Measurements from ENCODE around the gene PSD4. TPM values are rescaled to one million over a fixed set of nuclear protein-coding genes. Genes with fewer than 3 reads are reported as not detected.

PSD4 gene
- total RNA-seq, 1 experiment from 2014 or later = 1.5 TPM

DNA sequence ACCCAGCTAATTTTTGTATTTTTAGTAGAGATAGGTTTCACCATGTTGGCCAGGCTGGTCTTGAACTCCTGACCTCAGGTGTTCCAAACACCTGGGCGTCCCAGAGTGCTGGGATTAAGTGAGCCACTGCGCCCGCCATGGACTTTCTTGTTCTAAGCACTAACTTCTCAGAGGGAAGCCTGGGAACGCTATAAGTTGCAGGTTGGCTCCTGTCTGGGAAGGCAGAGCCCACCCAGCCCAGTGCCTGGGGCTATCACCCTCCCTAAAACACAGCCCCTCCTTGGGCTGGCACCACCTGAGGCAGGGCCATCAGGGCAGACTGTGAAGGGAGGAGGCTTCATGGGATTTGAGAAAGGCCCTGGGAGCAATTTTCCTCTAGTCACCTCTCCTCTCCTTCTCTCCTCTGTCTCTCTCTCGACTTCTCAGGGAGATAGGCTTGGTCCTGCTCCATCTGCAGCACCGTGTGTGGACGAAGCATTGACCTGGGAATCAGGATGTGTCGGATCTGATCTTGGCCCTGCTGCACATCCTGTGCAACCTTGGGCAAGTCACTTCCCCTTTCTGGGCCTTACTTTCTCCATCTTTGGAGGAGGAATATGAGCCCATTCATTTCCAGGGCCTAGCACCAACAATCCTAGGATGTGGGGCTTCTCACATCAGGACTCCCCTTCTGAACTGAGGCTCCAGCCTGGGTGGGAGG, 10.9 kb downstream of the PSD4 start:
- no peak for DNase-seq (ENCODE audit: low spot score)

- no peak for DNase-seq (ENCODE audit: low spot score)
These were observed 12.1 kb downstream of the PSD4 start for GRCh38 chr2:113185664-113186432.

DNA sequence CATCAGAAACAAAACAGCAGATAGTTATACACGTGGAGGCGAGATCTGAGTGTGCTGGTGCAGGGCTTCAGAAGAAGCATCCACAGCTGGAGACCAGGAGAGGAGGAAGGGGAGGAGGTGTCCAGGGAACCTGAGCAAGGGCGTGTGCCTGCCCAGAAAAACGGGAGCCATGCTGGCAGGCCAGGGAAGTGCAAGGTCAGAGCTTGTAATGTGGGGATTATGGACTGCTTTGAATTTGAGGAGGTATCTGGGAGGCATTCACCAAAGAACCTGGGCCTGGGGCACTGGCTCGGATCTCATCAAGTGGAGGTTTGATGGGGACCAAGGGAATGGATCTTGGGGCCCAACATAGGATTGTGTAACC, 12.6 kb downstream of the PSD4 start:
- no peak for DNase-seq (ENCODE audit: low spot score)

GRCh38 chr2:113187771-113188170, 14.0 kb downstream of the PSD4 start:
- DNase-seq (ENCODE audit: low spot score) = no peak

- DNase-seq (ENCODE audit: low spot score) = no peak
These were observed 17.1 kb downstream of the PSD4 start for GRCh38 chr2:113190871-113191270.

GRCh38 chr2:113192459-113193100, 18.8 kb downstream of the PSD4 start:
- no peak for DNase-seq (ENCODE audit: low spot score)

- DNase-seq (ENCODE audit: low spot score) = no peak
These were observed 22.2 kb downstream of the PSD4 start for GRCh38 chr2:113195923-113196501.

DNA sequence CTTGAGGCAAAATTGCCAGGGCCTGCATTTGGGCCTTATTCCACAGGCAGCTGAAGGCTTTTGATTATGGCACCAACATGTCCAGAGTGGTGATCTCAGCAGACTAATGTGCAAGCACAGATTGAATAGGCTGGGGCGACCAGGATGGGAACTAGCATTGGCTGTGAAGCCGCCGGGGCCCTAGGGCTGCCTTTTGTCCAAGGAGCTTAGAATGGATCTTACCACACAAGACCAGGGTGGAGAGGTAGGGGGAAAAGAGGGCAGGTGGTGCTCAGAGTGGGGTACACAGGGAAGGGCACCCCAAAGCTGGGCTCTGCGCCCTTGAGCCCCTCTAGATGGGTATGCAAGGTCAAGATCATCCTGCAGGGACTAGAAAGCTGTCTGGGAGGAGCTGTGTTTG, 23.1 kb downstream of the PSD4 start:
- no peak for DNase-seq (ENCODE audit: low spot score)

DNA sequence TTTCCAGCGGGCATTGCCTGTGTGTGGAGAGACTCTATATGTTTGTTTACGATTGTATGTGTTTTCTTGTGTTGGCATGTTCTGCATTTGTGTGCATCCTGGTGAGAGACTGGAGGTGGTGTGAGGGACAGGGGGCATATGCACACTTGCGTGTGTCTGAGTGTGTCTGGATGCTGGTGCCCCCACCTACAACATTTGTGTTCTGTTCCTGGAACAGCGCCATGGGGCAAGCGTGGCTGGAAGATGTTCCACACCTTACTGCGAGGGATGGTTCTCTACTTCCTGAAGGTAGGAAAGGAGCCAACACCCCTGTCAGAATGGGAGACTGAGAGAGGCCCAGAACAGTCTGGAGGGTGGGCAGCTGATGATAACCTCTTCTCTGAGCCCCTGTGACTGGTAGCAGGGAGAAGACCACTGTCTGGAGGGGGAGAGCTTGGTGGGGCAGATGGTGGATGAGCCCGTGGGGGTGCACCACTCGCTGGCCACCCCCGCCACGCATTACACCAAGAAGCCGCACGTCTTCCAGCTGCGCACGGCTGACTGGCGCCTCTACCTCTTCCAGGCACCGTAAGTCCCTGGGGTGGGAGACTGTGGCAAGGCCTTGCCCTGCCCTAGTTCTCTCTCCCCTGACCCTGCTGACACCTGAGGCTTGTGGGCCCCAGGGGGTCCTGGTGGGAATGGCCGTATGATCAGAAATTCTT, 23.7 kb downstream of the PSD4 start:
- DNase-seq (ENCODE audit: low spot score) = no peak

DNA sequence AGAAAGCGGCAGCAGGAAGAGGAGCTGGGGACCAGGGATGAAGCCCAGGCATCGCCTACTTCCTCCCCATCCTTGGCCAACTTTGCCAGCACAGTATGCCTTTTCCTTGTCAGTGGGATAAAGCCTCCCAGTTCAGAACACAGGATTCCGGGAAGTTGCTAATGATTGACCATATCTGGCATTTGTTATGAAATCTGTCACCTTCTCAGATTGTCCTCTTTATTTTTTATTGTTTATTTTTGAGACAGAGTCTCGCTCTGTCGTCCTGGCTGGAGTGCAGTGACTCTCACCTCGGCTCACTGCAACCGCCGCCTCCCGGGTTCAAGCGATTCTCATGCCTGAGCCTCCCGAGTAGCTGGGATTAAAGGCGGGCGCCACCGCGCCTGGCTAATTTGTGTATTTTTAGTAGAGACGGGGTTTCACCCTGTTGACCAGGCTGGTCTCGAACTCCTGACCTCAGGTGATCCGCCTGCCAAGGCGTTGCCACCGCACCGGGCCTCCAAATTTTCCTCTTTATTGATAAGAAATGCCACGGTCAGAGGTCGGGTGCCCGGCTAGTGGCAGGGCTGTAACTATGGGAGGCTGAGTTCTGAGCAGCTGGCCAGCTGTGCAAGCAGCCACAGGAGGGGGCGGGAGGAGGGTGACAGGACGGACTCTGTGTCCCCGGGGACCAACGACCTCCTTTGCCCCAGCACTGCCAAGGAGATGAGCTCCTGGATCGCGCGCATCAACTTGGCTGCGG, 24.4 kb downstream of the PSD4 start:
- no peak for DNase-seq (ENCODE audit: low spot score)

DNA sequence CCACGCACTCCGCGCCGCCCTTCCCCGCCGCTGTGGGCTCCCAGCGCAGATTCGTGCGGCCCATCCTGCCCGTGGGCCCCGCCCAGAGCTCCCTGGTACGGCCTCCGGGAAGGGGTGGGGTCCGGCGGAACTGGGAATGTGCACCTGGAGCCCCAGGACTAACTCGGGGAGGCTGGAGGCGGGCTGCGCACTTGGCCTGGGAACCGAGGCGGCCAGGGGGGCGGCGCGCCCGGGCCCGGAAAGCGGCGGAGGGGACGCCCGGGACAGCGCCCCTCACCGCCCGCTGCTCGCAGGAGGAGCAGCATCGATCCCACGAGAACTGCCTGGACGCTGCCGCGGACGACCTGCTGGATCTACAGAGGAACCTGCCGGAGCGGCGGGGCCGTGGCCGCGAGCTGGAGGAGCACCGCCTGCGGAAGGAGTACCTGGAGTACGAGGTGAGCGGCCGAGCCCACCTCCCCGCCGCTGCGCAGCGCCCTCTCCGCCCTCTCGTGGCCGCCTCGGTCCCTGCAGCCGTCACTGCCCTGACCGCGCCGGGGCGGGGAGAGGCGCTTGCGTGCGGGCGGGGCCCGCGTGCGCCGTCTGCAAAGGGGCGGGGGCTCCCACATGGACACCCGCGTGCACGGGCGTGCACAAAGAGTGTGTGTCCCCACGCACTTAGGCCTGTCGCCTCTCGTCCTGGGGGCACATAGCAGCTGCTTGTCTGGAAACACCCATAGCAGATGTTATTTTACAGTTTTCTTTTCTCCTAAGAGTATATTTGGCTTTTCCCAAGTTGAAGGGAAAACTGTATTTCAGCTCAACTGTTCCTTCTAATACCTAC, 25.2 kb downstream of the PSD4 start:
- peak; percentile 57 for DNase-seq (ENCODE audit: low spot score)

DNA sequence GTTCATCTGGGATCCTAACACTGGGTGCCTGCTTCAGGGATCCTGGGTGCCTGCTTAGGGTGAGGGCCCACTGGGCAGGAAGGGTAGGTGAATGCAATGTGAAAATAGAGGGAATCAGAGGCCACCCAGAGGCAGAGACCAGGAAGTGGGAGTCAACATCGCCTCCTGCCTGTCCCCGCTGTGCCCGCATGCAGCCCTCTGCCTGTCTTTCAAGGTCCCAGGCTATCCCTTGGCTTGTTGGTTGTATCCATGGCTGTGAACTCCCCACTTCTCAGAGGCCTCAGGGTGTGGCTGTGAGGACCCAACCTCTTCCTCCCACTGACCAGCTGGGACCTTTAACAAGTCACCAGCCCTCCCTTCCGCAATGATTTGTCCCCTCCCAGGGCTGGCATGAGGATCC, 26.5 kb downstream of the PSD4 start:
- DNase-seq (ENCODE audit: low spot score) = peak; percentile 27

DNA sequence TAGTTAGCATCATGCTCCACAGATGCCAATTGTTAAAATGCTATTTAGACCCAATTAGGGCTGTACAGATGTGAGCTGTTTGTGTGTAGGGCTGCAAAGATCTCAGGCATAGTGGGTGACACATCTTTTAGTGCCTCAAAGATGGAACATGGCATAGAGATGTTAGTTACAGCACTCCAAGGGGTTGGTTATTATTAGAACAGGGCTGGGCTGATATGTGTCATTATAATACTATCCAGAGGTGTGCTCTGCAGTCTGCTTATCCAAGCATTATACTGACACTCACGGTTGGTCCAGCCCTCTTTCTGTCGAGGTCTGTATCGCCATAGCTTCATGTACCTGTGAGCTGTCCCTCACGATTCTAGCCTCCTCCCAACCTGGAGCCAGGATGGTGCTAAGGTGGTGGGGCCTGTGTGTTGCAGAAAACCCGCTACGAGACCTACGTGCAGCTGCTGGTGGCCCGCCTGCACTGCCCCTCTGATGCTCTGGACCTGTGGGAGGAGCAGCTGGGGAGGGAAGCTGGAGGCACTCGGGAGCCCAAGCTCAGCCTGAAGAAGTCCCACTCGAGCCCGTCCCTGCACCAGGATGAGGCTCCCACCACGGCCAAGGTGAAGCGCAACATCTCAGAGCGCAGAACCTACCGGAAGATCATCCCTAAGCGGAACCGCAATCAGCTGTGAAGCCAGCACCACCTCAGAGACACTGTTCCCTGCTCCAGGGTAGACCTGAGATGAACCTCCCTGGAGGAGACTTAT, 27.1 kb downstream of the PSD4 start:
- DNase-seq (ENCODE audit: low spot score) = no peak

- no peak for DNase-seq (ENCODE audit: low spot score)
These were observed 27.9 kb downstream of the PSD4 start for GRCh38 chr2:113201496-113202304.

DNA sequence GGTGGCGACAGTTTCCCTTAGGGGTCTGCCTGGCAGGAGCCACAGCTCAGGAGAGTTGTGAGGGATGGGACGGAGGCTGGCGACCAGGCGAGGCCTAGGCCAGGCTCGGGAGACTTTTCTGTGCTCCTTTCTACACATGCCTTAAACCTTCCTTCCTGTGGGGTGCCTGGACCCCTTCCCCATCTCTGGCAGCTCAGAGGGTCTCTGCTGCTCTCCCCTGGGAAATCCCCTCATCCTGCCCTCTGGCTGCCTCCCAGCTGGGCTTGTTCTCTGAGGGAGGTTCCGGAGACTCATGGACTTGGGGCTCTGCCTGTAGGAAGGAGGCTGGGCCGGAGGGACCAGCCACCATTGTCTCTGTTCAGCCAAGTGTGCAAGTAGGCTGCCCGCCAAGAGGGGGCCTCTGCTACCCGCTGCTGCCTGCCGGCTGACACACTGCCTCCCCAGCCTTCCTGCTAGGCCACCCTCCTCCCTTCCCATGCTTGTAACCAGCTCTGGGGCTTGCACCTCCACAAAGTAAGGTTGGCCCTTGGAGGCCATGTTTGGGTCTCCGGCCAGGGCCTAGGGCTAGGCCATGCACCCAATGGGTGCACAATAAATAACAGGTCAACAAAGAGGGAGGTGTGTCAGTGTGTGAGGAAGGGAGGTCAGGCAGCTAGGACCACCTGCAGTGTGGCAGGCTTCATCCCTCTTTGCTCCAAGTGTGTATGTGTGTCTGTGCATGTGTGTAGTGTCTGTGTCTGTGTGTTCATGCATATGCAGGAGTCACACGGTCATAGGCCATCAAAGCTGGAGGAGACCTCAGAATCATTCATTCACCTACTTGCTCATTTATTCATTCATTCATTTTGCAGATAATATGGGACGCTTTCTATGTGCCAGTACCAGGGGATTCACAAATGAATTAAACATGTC, 28.8 kb downstream of the PSD4 start:
- DNase-seq (ENCODE audit: low spot score) = no peak

DNA sequence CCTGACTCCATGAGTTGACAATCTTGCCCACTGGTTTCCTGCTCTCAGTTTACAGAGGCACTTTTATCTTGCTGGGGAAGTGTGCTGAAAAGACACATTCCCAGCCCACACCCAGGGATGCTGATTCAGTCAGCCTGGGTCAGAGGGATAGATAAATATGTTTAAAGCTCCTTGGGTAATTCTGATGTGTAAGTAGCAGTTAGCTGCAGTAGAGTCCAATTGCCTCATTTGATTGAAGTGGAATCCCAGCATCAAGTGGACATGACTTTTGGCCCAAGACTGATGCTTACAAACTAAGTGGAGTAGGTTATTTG, 29.4 kb downstream of the PSD4 start:
- no peak for DNase-seq (ENCODE audit: low spot score)

- DNase-seq (ENCODE audit: low spot score) = peak; percentile 77
These were observed 30.2 kb downstream of the PSD4 start for GRCh38 chr2:113203901-113204519.
